ENCODE data around the gene LDB2. TPM values are rescaled to one million over a fixed set of nuclear protein-coding genes. Genes with fewer than 3 reads are reported as not detected.

Gene LDB2
- total RNA-seq, 2 experiments from 2014 or later: not detected

DNA sequence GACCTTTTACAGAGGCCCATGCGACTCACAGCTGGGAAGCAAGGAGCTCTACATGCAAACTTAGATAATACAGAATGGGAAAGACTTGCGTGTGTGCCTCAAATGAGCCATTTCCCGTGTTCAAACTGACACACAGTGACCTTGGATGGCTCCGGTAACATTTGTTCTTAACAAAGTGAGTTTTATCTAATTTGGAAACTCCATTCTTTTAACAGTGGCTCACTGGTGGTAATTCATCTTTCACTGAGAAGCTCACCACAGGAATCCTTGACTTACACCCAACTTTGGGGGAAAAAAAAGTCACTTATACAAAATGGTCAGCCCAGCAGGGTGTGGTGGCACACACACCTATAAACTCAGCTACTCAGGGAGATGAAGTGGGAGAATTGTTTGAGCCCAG lies 190.6 kb downstream of the LDB2 start:
- Histone ChIP-seq H3K27ac (ENCODE audit: low read depth, low read length, poor library complexity, severe bottlenecking) (no peak overlapping the region), H3K4me3 (ENCODE audit: low read depth, low read length, poor library complexity, severe bottlenecking) (no peak overlapping the region), H3K4me1 (ENCODE audit: insufficient read depth, low read length, poor library complexity, severe bottlenecking) (no peaks in the 10 kb centered on the region), H3K79me2 (ENCODE audit: insufficient read depth, low read depth, low read length) (no peaks in the 10 kb centered on the region), H3K36me3 (ENCODE audit: insufficient read depth, low read length) (no peaks in the 10 kb centered on the region), H3K9me2 (ENCODE audit: insufficient read depth, low read length) (no peaks in the 10 kb centered on the region), H2AFZ (ENCODE audit: low read length) (no peak overlapping the region), H3K4me2 (ENCODE audit: low read length) (no peak overlapping the region), H4K20me1 (ENCODE audit: insufficient read depth, low read length) (no peaks in the 10 kb centered on the region), H3K9me3 (ENCODE audit: low read length) (no peaks in the 10 kb centered on the region)
- TF ChIP-seq, protein P1, sequence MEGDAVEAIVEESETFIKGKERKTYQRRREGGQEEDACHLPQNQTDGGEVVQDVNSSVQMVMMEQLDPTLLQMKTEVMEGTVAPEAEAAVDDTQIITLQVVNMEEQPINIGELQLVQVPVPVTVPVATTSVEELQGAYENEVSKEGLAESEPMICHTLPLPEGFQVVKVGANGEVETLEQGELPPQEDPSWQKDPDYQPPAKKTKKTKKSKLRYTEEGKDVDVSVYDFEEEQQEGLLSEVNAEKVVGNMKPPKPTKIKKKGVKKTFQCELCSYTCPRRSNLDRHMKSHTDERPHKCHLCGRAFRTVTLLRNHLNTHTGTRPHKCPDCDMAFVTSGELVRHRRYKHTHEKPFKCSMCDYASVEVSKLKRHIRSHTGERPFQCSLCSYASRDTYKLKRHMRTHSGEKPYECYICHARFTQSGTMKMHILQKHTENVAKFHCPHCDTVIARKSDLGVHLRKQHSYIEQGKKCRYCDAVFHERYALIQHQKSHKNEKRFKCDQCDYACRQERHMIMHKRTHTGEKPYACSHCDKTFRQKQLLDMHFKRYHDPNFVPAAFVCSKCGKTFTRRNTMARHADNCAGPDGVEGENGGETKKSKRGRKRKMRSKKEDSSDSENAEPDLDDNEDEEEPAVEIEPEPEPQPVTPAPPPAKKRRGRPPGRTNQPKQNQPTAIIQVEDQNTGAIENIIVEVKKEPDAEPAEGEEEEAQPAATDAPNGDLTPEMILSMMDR (conservative IDR thresholded peaks at IDR 0.05; ENCODE audit: low read length): no peak
- TF ChIP-seq EZH2phosphoT487 (IDR thresholded peaks at IDR 0.05; ENCODE audit: borderline replicate concordance, low read depth, low read length): no peak
- no peak for DNase-seq (ENCODE audit: low spot score)
- CTCF ChIA-PET (ENCODE audit: unreplicated experiment): no interaction called here
- intact Hi-C loops (cut with micrococcal nuclease; ENCODE audit: unreplicated experiment): no loop called here
- POLR2A ChIA-PET: interaction anchor here (0.7 kb wide), 2 partner anchors 51 to 128 kb away, joined by 3 read pairs; no protein-coding TSS in a partner anchor
- BruUV-seq (replicated peaks): no TSS peak

DNA sequence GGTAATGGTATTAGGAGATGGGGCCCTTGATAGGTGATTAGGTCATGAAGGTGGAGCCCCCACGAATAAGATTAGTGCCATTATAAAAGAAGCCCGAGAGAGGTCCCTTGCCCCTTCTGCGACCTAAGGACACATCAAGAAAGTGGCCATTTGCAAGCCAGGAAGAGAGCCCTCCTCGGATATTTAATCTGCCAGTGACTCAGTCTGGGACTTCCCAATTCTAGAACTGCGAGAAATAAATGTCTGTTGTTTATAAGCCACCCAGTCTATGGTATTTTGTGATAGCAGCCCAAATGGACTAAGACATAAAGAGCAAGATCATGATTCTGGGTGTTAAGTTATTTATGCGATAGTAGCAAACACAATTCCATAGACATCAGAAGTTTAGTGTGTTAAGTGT lies 192.2 kb downstream of the LDB2 start:
- Histone ChIP-seq H3K9me3 (ENCODE audit: low read length) (no peaks in the 10 kb centered on the region), H3K9me2 (ENCODE audit: insufficient read depth, low read length) (no peaks in the 10 kb centered on the region), H3K36me3 (ENCODE audit: insufficient read depth, low read length) (no peaks in the 10 kb centered on the region), H2AFZ (ENCODE audit: low read length) (no peak overlapping the region), H3K27ac (ENCODE audit: low read depth, low read length, poor library complexity, severe bottlenecking) (no peak overlapping the region), H3K4me3 (ENCODE audit: low read depth, low read length, poor library complexity, severe bottlenecking) (no peak overlapping the region), H4K20me1 (ENCODE audit: insufficient read depth, low read length) (no peaks in the 10 kb centered on the region), H3K79me2 (ENCODE audit: insufficient read depth, low read depth, low read length) (no peaks in the 10 kb centered on the region), H3K4me2 (ENCODE audit: low read length) (no peak overlapping the region), H3K4me1 (ENCODE audit: insufficient read depth, low read length, poor library complexity, severe bottlenecking) (no peaks in the 10 kb centered on the region)
- CTCF ChIA-PET (ENCODE audit: unreplicated experiment): no interaction called here
- no TSS peak for BruUV-seq (replicated peaks)
- TF ChIP-seq, protein P1 (conservative IDR thresholded peaks at IDR 0.05; ENCODE audit: low read length): no peak
- no peak for TF ChIP-seq EZH2phosphoT487 (IDR thresholded peaks at IDR 0.05; ENCODE audit: borderline replicate concordance, low read depth, low read length)
- POLR2A ChIA-PET: interaction anchor here (0.6 kb wide), 1 partner anchor 85 kb away, joined by 8 read pairs; no protein-coding TSS in a partner anchor
- intact Hi-C loops (cut with micrococcal nuclease; ENCODE audit: unreplicated experiment): no loop called here
- DNase-seq (ENCODE audit: low spot score): no peak

DNA sequence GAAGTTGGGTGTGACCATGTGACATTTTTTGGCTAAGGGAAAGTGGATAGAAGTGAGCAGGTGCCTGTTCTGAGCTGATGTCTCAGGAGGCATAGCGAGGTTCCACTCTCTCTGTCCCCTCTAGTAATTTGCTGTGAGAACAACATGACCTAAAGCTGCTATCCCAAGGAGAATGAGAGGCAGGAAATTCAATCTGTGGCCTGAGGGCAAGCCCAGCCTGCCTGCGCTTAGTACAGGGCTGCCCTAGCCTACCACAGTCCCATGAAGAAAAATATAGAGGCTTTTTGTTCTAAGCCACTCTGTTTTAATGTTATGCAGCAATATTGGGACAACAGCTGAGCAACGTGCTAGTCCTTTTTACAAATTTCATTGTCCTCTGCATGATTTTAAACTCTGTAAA lies 193.1 kb downstream of the LDB2 start:
- ChIA-PET CTCF (ENCODE audit: unreplicated experiment) (no interaction called here), POLR2A (no interaction called here)
- intact Hi-C loops (cut with micrococcal nuclease; ENCODE audit: unreplicated experiment): no loop called here
- no peak overlapping the region for H2AFZ ChIP-seq (ENCODE audit: low read length)
- no peaks in the 10 kb centered on the region for H3K36me3 ChIP-seq (ENCODE audit: insufficient read depth, low read length)
- TF ChIP-seq EZH2phosphoT487 (IDR thresholded peaks at IDR 0.05; ENCODE audit: borderline replicate concordance, low read depth, low read length): no peak
- TF ChIP-seq, protein P1 (conservative IDR thresholded peaks at IDR 0.05; ENCODE audit: low read length): no peak
- no peak overlapping the region for H3K4me3 ChIP-seq (ENCODE audit: low read depth, low read length, poor library complexity, severe bottlenecking)
- no peak overlapping the region for H3K4me2 ChIP-seq (ENCODE audit: low read length)
- no peaks in the 10 kb centered on the region for H3K4me1 ChIP-seq (ENCODE audit: insufficient read depth, low read length, poor library complexity, severe bottlenecking)
- H4K20me1 ChIP-seq (ENCODE audit: insufficient read depth, low read length): no peaks in the 10 kb centered on the region
- no TSS peak for BruUV-seq (replicated peaks)
- no peaks in the 10 kb centered on the region for H3K9me2 ChIP-seq (ENCODE audit: insufficient read depth, low read length)
- no peaks in the 10 kb centered on the region for H3K9me3 ChIP-seq (ENCODE audit: low read length)
- no peak overlapping the region for H3K27ac ChIP-seq (ENCODE audit: low read depth, low read length, poor library complexity, severe bottlenecking)
- no peaks in the 10 kb centered on the region for H3K79me2 ChIP-seq (ENCODE audit: insufficient read depth, low read depth, low read length)
- DNase-seq (ENCODE audit: low spot score): no peak
